Stimulated activated CD4-positive, alpha-beta T cell treated with anti-CD3 and anti-CD28 coated beads, Interleukin-12 subunit alpha, Interleukin-12 subunit beta, amount 100 ng/mL, for 4 hours (primary cell): Measurements from ENCODE around the gene ZNF574.

ENCODE experiments used
- DNase-seq: peaks from one replicate; pipeline ENCODE4 v3.0.0-alpha.2; 2020

ZNF574 gene

DNA sequence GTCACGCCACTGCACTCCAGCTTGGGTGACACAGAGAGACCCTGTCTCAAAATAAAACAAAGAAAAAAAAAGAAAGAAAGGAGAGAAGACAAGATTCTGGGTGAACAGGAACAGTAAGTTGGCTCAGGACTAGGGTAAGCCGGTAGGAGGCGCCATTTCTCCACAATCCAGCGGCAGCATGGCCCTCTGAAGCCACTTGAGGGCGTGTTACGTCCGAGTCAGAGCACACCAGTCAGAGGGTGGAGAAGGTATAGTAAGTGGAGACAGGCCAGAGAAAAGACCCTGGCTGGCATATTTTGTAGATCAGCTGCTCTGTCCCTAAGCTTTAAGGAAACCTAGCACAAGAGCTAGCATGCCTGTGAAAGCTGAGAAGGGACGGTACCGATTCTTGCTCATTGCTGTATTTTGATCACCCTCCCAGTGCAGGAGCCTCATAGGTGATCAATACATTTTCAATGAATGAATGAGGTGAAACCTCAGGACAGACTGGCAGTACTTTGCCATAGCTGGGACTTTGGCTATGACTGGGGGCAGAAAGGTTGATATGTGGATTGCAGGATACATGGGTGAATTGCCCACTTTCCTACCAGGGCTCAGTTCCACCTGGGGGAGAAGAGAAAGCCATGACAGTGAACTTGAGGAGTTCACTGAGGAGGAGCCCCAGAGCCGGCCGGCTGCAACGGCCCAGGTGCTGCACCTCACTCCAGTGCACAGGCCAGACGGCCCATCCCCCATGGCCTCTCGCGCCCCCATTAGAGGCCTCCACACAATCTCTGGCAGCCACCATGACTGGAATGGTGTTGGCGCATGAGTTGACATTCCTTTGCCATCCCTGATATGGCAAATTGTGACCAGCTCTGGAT lies 32.8 kb downstream of the ZNF574 start:
- DNase-seq: peak; percentile 87

DNA sequence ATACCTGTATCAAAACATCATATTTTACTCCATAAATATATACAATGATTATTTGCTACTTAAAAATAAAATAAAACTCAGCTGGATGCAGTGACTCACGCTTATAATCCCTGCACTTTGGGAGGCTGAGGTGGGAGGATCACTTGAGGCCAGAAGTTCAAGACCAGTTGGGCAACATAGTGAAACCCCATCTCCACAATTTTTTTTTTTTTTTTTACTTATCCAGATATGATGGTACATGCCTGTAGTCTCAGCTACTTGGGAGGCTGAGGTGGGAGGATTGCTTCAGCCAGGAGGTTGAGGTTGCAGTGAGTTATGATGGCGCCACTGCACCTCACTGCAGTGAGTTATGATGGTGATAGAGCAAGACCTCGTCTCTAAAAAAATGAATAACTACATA lies 33.9 kb downstream of the ZNF574 start:
- DNase-seq: no peak

DNA sequence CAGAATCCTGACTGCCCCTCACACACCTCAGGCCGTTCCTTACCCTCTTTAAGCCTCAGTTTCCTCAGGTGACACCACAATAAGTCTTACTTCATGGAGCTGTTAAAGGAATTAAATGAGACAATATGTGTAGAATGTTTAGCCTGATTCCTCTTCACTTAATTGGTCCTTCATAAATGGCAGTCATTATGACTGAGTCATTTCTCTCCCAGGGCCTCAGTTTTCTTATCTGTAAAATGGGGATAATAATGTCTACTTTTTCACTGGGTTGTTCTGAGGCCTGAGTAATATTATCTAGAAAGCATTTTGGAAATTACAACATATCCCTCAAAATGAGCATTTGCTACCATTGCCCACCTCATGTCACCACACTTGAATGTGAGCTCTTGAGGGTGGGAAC lies 34.7 kb downstream of the ZNF574 start:
- no peak for DNase-seq

DNA sequence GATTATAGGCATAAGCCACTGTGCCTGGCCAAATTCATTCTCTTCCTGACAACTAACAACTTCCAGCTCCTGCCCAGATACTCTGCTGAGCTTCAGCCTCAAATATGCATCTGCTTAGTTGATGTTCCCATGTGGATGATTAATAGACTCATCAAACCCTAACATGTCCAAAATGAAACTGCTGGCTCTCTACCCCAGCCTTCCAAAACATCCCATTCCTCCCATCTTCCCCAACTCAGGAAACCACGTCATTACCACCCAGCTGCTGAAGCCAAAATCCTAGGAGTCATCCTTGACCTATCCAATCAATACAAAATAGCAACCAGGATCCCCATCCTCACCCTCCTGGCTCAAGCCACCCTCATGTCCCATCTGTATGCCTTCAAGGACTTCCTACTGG lies 35.4 kb downstream of the ZNF574 start:
- DNase-seq: no peak

DNA sequence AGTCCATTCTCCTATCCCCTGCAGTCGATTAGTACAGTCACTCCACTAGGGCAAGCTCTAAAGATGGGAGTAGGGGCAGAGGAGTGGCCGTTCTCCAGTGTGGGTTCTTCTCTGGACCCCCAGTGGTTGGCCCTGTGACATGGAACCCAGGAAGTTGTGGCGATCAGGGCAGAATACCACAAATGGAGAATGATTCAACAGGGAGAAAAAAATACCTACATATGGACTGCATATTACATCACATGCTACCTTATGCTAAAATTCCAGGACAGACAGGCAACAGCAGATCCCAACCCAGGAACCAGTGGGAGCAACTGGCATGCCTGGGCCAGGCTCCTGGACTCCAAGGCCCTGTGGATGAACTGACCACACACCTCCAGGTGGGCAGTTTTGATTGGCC lies 35.8 kb downstream of the ZNF574 start:
- DNase-seq: no peak

DNA sequence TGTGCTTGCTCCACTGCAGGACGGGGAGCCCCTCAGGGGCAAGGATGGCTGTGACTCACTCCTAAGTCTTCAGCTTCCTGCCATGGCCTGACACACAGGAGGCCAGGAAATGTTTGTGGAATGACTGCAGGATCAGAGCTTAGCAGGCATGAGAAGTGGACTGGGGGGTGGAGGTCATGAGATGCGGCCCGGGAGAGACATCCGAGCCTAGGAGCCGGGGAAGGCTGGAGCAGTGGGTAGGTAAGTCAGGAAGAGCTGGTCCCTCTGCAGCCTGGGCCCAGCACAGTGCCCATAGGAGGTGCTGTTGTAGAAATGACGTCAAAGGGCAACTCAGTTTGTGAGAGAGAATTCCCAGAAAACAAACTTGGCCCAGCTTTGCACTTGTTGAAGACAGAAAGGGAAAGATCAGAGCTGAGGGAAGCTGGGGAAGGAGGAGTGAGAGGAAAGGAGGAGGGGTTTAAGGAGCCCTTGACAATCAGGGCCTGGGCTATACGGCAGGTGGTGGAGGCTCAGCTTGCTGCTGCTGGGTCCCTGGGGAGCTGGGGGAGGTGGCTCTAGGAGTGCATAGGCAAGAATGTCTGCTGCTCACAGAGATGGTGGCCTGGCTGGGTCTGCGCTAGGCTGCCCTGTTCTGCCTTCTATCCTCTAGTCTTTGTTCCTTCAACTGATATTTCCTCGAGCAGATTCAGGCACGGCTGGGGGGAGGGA lies 37.8 kb downstream of the ZNF574 start:
- DNase-seq: no peak

DNA sequence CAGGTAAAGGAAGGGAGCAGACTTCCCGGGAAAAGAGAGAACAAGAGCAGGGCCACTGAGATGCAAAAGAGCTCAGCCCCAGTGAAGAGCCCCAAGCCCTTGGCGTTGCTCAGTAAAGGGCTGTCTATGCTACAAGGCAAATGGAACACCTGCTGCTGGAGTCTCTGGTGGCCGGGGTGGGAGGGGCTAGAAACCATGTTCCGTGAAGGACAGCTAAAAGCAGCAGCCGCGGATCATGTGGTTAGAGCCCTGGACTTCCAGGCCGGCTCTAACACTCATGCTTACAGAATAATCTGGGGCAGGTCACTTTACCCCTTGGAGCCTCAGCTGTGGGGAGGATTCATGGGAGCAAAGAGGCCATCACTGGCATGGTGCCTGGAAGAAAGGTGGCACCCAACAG lies 38.4 kb downstream of the ZNF574 start:
- DNase-seq: no peak

DNA sequence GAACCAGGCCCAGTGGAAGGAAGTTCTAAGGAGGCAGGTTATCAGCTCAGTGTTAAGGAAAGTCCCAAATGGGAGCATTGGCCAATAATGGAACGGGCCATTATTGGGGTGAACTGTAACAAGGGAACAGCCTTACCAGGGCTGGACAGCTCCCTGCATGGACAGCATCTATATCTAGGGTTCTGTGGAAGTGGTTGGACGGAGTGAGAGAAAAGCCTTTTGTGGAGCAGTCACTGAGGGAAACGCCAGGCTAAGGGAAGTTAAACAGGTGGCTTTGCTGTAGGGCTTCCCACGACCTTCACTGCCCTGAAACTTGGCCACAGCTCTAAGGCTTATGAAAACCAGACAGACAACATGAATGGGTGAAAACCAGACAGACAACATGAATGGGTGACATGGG lies 39.3 kb downstream of the ZNF574 start:
- DNase-seq: no peak

DNA sequence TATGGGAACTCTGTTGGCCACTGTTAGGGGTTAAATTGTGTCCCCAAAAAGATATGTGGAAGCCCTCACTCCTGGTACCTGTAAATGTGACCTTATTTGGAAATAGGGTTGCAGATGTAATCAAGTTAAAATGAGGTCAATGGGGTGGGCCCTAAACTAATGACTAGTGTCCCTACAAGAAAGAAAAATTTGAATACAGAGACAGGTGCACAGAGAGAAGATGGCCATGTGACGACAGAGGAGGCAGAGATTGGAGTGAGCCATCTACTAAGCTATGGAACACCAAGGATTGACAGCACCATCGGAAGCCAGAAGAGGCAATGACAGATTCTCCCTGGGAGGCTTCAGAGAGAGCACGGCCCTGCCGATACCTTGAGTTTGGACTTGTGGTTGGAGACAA lies 39.7 kb downstream of the ZNF574 start:
- DNase-seq: no peak

DNA sequence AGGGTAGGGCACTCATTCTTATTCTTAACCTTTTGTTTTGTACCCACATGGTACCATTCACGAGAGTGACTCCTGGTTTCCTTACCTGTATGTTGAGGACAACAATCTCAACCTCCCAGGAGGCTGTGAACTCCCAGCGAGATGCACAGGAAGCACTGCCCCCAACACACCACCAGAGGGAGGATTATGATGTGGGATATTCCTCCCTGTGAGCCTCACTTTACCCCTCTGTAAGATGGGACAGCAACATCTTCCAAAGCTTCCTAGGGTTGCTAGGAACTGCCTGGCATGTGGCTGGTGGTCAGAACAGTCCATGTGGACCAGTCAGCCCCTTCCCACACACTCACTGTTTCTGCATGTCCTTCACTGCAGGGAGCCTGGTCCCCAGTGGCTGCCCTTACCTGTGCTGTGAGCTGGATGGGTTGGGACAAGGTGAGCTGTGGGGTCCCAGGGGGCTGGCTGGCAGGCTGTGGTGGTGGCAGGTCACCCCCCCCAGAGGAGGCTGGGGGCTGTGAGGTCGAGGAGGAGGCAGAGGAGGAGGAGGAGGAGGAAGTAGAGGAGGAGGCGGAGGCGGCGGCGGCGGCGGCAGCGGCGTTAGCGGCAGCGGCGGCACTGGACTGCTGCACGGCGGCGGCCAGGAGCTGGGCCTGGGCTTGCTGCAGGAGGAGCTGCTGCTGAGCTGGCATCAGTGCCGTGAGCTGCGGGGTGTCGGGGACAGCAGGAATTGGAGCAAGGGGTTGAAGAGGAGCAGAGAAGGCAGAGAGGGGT lies 40.5 kb downstream of the ZNF574 start:
- no peak for DNase-seq

DNA sequence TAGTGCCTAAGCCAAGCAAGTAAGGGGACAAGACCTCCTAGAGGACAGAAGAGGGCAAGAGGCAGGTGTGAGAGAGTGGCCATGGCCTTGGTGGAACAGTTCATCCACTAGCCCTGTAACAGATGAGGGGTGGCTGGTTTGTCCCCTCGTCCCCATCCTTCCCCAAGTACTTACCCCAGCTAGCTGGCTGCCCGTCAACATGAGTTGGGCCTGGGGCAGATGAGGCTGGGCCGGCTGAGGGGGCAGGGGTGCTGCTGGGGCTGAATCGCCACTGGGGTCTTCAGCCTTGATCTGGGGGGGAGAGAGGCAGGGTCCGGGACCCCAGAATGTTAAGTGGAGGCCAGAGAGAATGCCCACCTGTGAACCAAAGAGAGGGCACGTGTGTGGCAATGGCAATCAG lies 41.1 kb downstream of the ZNF574 start:
- DNase-seq: no peak

DNA sequence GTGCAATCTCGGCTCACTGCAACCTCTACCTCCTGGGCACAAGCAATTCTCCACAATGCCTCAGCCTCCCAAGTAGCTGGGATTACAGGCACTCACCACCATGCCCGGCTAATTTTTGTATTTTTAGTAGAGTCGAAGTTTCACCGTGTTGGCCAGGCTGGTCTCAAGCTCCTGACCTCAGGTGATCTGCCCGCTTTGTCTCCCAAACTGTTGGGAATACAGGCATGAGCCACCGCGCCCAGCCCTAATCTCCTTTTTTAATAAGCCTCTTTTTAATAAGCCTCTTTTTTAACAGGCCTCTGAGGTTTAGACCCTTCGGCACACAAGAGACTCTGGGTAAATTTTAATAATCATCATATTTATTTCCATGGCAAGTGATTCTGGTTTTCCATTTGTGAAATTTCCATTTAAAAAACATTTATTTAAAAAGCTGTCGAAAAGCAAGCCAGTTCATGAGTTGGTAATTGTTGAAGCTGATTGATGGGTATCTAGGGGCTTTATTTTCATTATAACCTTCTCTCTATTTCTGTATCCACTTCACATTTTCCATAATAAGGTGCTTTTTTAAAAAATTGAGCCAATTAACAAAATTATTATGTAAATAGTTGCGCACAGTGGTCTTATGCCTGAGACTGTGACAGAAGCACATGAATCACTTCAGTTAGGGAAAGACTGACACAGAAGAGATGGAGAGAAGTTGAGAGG lies 44.5 kb downstream of the ZNF574 start:
- DNase-seq: no peak

DNA sequence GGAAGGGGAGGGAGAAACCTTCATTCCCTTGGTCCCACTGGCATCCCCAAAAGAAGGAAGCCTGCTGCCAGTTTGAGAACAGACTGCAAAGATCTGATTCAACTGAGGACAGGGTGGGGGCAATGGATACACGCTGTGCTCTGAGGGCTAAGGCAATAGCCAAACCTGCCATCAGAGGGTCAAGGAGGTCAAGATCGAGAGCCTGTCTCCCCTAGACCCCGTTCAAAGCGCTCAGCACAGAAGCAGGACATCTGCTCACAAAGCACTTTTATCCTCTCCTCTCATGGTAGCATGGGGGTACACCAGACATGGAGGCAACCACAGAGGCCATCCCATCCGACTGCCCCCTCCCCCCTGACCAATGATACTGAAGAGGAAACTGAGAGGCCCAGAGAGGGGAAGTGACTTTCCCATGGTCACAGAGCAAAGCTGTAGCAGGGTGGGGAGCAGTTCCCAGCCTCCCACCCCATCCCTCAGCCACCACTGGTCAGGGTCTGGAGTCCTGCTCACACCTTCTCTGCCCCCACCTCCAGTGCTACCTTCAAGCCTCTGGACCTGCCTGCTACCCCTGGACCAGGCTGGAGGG lies 45.2 kb downstream of the ZNF574 start:
- no peak for DNase-seq

DNA sequence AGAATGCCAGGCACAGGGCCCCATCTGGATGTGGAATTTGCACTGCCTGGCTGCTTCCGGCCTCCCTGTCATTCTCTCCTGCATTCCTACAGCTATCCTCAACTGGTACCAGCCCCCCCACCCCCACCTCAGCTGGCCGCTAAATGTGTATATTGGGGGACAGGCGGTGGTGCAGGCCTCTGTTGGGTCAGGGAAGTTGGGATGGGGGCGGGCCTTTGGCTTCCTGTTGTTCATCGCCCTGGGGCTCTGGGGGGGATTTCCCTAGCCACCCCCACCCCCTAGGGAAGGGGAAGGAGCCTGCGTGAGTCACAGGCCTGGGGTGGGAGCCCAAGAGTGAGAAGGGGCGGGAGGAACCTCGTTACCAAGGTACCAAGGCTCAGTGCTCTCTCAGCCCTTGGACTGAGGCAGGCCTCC lies 45.7 kb downstream of the ZNF574 start:
- peak; percentile 80 for DNase-seq

DNA sequence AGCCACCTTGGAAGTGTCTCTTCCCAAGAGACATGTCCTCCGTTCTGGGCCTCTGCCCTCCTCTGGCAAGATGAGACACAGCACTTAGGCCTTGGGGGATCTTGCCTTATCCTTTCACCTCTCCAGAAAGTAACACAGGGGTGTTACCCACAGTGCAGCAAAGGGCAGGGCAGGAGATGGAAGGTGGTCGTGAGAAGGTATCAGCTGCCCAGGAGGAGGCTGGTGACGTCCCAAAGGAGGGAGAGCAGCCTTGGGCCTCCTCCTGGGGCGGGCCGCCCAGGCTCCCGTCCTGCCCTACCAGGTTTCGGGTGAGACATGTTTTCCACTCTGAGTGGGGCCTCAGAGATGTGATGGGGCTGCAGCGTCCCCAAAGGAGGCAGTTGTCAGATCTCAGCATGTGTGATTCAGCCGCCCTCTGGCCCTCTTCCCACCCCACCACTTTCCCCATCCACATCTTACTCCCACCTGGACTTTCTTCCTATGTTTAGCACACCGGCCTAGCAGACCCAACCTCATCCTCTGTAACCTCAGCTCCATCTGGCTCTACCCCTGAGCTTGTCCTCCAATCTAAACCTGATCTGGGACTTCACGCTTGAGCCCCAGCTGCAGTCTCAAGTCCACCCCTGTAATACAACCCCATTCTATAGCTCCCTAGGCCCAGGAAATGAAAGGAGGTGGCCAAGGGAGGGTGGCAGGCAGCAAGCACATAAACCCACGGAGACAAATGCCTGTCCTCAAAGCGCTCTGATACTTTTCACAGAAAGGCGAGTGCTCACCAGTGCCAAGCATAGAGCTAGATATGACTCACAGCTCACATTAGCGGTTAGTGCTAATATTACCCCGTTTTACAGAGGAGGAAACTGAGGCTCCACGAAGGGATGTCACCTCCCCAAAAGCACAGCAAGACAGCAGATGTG lies 47.0 kb downstream of the ZNF574 start:
- DNase-seq: peak; percentile 70

DNA sequence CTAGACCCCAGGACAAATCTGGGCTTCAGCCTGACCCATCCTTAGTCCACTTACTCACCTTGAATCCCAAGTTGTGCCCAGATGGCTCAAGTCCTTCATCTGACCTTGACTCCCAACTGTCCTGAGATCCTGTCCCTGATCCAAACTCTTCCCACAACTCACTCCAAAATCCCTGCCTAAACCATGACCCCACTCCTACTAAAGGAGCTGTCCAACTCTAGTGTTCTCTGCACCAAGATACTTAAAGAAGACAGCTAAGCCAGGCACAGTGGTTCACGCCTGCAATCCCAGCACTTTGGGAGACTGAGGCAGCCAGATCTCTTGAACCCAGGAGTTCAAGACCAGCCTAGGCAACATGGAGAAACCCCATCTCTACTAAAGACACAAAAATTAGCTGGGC lies 47.8 kb downstream of the ZNF574 start:
- DNase-seq: no peak

DNA sequence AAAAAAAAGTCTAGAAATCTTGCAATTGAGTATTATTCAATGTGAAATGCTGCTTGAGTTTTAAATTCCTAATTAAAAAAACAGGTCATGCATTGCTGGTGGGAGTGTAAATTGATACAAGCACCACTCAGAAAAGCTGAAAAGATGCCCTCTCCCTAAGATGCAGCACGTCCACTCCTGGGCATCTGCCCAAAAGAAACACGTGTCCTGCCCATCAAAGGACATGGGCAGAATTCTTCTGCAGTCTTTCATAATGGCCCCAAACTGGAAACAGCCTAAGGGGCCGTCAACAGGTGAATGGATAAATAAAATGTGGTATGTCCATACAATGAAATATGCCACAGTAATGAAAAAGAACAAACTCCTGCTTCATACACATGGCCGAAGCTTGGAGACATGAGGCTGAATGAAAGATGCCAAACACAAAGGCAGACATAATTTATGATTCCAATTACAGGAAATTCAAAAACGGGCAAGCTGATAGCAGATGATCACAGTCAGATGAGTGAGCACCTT lies 48.5 kb downstream of the ZNF574 start:
- DNase-seq: no peak

DNA sequence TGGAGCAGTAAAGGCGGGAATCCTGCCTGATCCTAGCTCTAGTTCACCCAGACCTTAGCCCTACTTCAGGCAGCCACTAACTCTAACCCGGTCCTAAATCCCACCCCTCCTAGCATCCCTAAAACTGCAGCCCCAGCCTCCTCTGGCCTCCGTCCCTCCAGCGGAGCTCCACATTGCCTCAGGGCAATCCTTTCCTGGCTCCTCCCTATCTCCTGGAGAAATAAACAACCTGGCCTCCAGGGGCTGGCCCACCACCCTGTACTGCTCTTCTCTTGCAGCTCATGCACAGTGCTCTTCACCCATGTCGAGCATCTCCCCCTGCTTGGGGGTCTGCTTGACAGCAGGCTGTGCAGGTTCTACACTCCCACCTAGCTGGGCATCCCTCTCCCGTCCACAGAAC lies 49.6 kb downstream of the ZNF574 start:
- DNase-seq: no peak

DNA sequence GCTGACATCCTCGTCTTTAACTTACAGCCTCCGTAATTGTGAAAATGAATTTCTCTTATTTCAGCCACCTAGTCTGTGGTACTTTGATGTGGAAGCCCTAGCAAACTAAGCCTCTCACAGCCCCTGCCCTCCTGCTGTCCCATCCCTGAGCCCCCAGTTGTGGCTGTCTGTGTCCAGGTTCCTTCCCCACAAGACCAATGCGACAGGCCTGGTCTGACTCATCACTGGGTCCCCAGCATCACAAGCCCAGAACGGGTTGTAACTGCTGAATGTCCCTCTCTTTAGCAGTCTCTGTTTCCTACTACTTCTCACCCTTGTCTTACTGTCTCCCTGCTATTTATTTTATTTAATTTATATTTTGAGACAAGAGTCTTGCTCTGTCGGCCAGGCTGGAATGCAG lies 50.6 kb downstream of the ZNF574 start:
- DNase-seq: no peak

DNA sequence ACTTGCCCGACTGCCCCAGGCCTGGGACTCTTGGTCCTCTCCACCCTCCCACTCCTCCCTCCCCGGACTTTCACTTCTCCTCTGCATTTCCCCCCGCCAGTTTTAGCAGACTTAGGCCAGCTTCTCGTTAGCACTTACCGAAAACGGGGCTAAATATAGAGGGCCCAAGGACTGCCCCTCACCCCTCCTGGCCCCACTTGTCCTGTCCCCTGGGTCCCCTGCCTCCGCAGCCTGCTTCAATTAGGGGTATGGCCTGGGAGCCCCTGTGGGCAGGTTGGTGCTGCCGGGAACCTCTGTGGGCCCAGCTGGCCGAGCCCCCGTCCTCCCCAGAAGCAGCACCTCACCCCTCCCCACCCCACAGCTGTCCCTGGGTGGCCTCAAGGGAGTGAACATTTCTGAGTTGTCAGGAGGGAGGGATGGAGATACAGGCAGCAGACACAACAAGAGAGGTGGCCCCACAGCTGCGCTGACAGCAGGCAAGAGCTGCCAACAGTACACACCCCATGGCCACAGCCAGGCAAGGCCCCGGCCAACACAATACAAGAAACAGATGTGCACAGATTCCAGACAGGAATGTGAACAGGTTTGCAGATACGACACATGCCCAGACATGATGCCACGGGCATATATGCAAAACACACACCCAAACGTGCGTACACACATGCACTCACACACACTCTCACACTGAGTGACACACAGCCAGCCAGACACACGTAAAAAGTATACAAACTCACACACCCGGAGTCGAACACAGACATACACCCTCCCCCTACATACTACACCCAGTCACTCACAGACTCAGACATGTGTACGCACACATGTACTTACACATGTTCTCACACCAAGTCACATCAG lies 53.7 kb downstream of the ZNF574 start:
- DNase-seq: no peak

DNA sequence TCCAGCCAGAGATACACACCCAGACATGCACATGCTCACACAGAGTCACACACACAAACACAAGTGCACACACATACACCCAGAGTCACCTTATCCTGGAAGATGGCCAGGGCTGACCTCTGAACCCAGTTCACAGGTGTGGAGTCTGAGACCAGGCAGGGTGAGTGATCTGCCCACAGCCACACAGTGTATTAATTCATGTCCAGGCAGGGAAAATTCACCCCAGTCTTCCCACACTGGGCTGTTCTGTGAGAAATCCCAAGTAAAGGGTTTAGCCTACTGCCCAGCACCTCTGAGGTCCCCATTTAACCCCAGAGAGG lies 54.2 kb downstream of the ZNF574 start:
- DNase-seq: no peak
